Mesothelial cell of epicardium (in vitro differentiated cells): ENCODE results near the gene TCIRG1. TPM values are rescaled to one million over a fixed set of nuclear protein-coding genes. Genes with fewer than 3 reads are reported as not detected.

Experiments
- DNase-seq, 2 experiments: peaks; one replicate each; pipeline ENCODE4 v3.0.0; 2021; ENCODE audit warnings: low spot score in 2 of 2; ENCODE audit not compliant: unreplicated experiment in 2 of 2
- H3K27ac Mint-ChIP-seq: 2 replicates; pipeline ENCODE4 v1.8.0; 2021; ENCODE audit warnings: mixed read lengths
- H3K27me3 Mint-ChIP-seq: 2 replicates; pipeline ENCODE4 v1.8.0; 2021; ENCODE audit warnings: low read depth, mixed read lengths
- H3K36me3 Mint-ChIP-seq: 2 replicates; pipeline ENCODE4 v1.8.0; 2021; ENCODE audit warnings: mixed read lengths
- H3K4me1 Mint-ChIP-seq: 2 replicates; pipeline ENCODE4 v1.8.0; 2021; ENCODE audit warnings: mixed read lengths
- H3K4me3 Mint-ChIP-seq: 2 replicates; pipeline ENCODE4 v1.8.0; 2021; ENCODE audit warnings: mild to moderate bottlenecking, moderate library complexity, mixed read lengths
- H3K9me3 Mint-ChIP-seq: 2 replicates; pipeline ENCODE4 v1.8.0; 2021; ENCODE audit warnings: mixed read lengths
- CTCF ChIP-seq: fragments of 200-600 bp; sonication (generic); IDR thresholded peaks from one replicate; pipeline ENCODE4 v1.5.0; 2021; ENCODE audit warnings: antibody characterized with exemption; ENCODE audit not compliant: unreplicated experiment
- total RNA-seq: library from RNA; stranded (reverse); gene quantifications from 3 replicates; pipeline ENCODE4 v1.2.1, GENCODE V29; 2021

TCIRG1 gene
- total RNA-seq, 1 donor from 2014 or later: 60.0 TPM

- Mint-ChIP-seq H3K9me3 (peaks cover 18% of the 10 kb centered on the region), H3K27ac (no peak overlapping the region), H3K27me3 (no peaks in the 10 kb centered on the region), H3K36me3 (peaks cover 25% of the 10 kb centered on the region), H3K4me3 (no peak overlapping the region), H3K4me1 (peaks cover 26% of the 10 kb centered on the region)
- no peak for TF ChIP-seq CTCF
- no peak for DNase-seq
Observed at GRCh38 chr11:68027667-68028066, 11.2 kb upstream of the TCIRG1 start.

GRCh38 chr11:68028802-68029545 lies 9.9 kb upstream of the TCIRG1 start:
- no peak for DNase-seq
- Mint-ChIP-seq H3K27ac (peak overlapping the region; percentile 64), H3K4me1 (peaks cover 26% of the 10 kb centered on the region), H3K27me3 (no peaks in the 10 kb centered on the region), H3K9me3 (peaks cover 17% of the 10 kb centered on the region), H3K36me3 (peaks cover 26% of the 10 kb centered on the region), H3K4me3 (peak overlapping the region; percentile 92)
- TF ChIP-seq CTCF: no peak

GRCh38 chr11:68030318-68031143 lies 8.3 kb upstream of the TCIRG1 start, which contains the start of gene NDUFS8:
NDUFS8 (plus strand) TSS chr11:68030681; CDS start chr11:68032152, 1,471 bp downstream.
- peaks cover 12% of the 10 kb centered on the region for H3K36me3 Mint-ChIP-seq
- peaks cover 1% of the 10 kb centered on the region for H3K9me3 Mint-ChIP-seq
- H3K27me3 Mint-ChIP-seq: no peaks in the 10 kb centered on the region
- TF ChIP-seq CTCF: no peak
- peak within 1 kb of the TSS; percentile 93 for H3K27ac Mint-ChIP-seq
- peak; percentile 91 to 92 for DNase-seq
- H3K4me3 Mint-ChIP-seq: peak within 1 kb of the TSS; percentile 92
- peaks cover 26% of the 10 kb centered on the region for H3K4me1 Mint-ChIP-seq

- TF ChIP-seq CTCF: no peak
- no peaks in the 10 kb centered on the region for H3K27me3 Mint-ChIP-seq
- peak overlapping the region; percentile 92 for H3K4me3 Mint-ChIP-seq
- no peaks in the 10 kb centered on the region for H3K9me3 Mint-ChIP-seq
- H3K4me1 Mint-ChIP-seq: peaks cover 26% of the 10 kb centered on the region
- no peak for DNase-seq
- peak overlapping the region; percentile 93 for H3K27ac Mint-ChIP-seq
- peaks cover 7% of the 10 kb centered on the region for H3K36me3 Mint-ChIP-seq
Observed at GRCh38 chr11:68031144-68031464, 7.7 kb upstream of the TCIRG1 start.

GRCh38 chr11:68032003-68032402 lies 6.8 kb upstream of the TCIRG1 start:
- DNase-seq: no peak
- Mint-ChIP-seq H3K4me3 (peak overlapping the region; percentile 92), H3K27me3 (no peaks in the 10 kb centered on the region), H3K9me3 (no peaks in the 10 kb centered on the region), H3K36me3 (peaks cover 4% of the 10 kb centered on the region), H3K27ac (peak overlapping the region; percentile 6), H3K4me1 (peaks cover 26% of the 10 kb centered on the region)
- no peak for TF ChIP-seq CTCF
